ENCODE measurements around the gene CRIP1.

CRIP1 gene

GRCh38 chr14:105450864-105451720 lies 35.6 kb upstream of the CRIP1 start:
- DNase-seq (ENCODE audit: low read depth in 2 of 2, low spot score in 1 of 2), result no peak

DNA sequence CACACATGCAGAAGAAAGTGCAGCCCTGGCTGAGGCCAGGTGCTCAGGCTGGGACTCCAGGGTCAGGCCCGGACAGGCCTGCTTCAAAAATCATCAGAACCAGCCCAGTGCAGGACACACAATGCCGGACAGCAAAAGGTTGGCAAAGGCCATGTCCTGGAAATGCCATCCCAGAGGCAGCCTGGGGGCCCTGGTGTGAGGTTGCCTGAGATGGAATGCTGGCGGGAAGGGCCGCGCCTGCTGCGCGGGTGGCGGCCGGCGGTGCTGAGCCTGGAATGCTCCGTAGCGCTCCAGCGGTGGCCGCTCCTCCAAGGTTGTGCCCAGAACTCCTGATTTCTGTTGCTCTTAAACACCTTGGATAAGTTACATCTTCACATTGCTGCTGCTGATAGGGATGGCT lies 33.7 kb upstream of the CRIP1 start:
- DNase-seq (ENCODE audit: low read depth in 2 of 2, low spot score in 1 of 2), result no peak

GRCh38 chr14:105453847-105454246 lies 32.8 kb upstream of the CRIP1 start:
- DNase-seq (ENCODE audit: low read depth in 2 of 2, low spot score in 1 of 2), result no peak

DNA sequence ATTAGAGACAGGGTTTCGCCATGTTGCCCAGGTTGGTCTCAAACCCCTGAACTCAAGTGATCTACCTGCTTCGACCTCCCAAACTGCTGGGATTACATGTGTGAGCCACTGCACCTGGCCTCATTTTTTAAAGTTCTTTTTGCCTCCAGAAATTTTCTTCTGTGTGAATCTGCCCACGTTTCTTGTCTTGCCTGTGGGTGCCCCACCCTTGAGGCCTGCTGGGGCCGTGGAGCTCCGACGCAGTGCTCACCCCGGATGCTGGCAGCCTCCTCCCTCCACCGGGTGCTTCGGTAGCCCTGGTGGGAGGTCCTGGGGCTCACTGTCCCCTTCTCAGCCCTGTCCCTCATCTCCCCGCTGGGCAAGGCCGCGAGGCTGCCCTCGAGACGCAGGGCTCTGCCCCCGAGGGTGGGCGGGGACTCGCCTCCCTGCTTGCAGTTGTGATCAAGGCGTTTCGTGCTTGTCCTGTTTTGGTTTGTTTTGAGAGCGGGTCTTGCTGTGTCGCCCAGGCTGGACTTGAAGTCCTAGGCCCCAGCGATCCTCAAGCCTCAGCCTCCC lies 31.5 kb upstream of the CRIP1 start:
- no peak for DNase-seq (ENCODE audit: low read depth in 2 of 2, low spot score in 1 of 2)

DNA sequence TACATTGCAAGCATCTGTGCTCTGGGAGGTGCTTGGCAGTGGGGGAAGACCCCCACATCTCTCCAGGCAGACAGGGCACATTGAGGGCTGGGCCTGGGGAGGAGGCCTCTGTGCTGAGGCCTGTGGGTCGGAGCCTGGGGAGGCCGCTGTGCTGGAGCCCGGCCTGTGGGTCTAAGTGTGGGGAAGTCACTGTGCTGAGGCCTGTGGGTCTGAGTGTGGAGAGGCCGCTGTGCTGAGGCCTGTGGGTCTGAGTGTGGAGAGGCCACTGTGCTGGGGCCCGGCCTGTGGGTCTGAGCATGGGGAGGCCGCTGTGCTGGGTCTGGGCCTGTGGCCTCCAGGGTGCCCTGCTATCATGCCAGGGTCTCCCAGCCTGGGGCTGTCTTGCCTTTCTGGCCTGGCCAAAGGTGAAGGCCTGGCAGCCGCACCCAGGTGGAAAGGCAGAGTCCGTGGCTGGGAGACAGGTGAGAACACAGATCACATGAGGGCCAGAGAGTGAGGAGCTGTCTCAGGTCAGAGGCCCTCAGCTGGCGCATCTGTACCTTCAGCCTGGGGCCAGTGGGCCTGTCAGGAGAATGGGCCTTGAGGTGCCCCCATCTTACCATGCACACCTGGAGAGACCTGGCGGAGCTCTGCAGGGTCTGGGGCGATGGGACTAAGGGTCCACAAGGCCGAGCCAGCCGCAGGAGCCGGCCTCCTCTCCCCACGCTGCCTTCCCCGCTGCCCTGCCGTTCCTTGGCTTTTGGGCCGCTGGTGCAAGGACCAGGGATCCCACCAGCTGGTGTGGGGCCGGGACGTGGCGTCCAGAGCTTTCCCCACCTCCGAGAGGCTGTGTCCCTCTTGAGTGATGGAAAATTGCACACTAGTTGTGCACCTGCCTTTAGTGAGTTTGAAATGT lies 30.7 kb upstream of the CRIP1 start:
- no peak for DNase-seq (ENCODE audit: low read depth in 2 of 2, low spot score in 1 of 2)

DNA sequence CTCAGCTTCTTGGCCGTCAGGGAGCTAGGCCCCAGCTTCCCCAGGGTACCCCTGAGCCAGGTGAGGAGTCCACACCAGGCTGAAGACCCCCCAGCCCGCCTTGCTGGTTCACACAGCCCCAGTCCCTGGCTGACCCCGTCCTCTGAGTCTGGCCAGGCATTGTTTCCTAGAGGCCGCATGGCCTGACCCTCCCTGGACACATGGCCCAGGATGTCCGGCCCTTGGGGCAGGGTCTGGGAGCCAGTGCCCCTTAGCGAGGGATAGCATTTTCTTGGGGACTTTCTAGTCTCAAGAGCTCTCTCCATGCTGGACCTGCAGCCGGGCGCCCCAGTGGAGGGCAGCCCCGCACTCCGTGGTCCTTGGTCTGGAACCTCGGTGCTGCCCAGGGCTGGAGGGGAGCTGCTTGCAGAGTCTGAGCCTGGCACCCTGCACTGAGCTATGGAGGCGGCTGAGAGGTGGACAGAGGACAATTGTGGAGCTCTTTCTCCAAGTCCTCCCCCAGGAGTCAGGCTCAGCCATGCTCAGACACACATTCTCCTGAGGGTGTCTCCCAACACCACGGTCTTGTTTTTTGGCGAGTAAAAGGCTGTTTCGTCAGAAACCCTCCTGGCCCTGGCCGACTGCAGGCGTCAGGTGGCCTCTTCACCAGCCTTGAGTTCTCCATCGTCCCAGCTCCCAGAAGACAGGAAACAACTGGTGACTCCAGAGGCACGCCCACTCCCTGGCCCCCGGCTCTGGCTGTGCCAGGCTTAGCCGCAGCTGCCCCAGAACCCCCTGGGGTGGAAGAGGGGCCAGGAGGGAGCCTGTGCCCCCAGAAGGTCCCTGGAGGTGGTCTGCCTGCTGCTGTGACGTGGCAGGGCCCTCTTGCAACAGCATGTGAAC lies 29.7 kb upstream of the CRIP1 start:
- no peak for DNase-seq (ENCODE audit: low read depth in 2 of 2, low spot score in 1 of 2)

GRCh38 chr14:105458010-105458409 lies 28.7 kb upstream of the CRIP1 start:
- no peak for DNase-seq (ENCODE audit: low read depth in 2 of 2, low spot score in 1 of 2)

- DNase-seq (ENCODE audit: low read depth in 2 of 2, low spot score in 1 of 2), result no peak
Observed at GRCh38 chr14:105458571-105458970, 28.1 kb upstream of the CRIP1 start.

DNA sequence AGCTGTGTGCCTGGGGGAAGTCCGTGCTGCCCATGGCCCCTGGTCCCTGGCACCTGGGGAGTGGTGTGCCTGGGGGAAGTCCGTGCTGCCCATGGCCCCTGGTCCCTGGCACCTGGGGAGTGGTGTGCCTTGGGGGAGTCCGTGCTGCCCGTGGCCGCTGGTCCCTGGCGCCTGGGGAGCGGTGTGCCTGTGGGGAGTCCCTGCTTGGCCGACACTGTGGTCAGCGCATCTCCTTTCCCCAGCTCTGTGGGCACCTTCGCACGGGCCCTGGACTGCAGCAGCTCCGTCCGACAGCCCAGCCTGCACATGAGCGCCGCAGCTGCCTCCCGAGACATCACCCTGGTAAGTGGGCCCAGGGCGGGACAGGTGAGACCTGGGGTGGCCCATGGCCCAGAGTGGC lies 26.6 kb upstream of the CRIP1 start:
- no peak for DNase-seq (ENCODE audit: low read depth in 2 of 2, low spot score in 1 of 2)

DNA sequence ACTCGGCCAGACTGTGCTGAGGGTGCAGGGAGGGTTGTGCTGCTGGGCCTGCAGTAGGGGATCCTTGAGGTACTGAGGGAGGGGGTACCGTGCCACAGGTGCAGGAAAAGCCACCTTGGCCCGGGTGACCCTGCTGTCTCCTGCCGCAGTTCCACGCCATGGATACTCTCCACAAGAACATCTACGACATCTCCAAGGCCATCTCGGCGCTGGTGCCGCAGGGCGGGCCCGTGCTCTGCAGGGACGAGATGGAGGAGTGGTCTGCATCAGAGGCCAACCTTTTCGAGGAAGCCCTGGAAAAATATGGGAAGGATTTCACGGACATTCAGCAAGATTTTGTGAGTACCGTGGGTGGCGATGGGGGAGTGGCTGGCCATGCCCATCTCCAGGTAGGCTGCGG lies 26.1 kb upstream of the CRIP1 start:
- no peak for DNase-seq (ENCODE audit: low read depth in 2 of 2, low spot score in 1 of 2)

- DNase-seq (ENCODE audit: low read depth in 2 of 2, low spot score in 1 of 2), result no peak
Observed at GRCh38 chr14:105461903-105462302, 24.8 kb upstream of the CRIP1 start.

DNA sequence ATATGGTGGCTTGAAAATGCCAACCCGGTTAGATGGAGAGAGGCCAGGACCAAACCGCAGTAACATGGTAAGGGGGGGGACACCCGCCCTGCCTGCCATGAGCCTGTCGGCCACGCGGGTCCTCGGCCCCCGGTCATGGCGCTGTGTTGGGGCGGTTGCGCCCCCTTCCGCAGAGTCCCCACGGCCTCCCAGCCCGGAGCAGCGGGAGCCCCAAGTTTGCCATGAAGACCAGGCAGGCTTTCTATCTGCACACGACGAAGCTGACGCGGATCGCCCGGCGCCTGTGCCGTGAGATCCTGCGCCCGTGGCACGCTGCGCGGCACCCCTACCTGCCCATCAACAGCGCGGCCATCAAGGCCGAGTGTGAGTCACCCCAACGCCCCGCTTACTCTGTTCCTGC lies 22.2 kb upstream of the CRIP1 start:
- no peak for DNase-seq (ENCODE audit: low read depth in 2 of 2, low spot score in 1 of 2)

- DNase-seq (ENCODE audit: low read depth in 2 of 2, low spot score in 1 of 2), result no peak
Observed at GRCh38 chr14:105465209-105466031, 21.3 kb upstream of the CRIP1 start.

DNA sequence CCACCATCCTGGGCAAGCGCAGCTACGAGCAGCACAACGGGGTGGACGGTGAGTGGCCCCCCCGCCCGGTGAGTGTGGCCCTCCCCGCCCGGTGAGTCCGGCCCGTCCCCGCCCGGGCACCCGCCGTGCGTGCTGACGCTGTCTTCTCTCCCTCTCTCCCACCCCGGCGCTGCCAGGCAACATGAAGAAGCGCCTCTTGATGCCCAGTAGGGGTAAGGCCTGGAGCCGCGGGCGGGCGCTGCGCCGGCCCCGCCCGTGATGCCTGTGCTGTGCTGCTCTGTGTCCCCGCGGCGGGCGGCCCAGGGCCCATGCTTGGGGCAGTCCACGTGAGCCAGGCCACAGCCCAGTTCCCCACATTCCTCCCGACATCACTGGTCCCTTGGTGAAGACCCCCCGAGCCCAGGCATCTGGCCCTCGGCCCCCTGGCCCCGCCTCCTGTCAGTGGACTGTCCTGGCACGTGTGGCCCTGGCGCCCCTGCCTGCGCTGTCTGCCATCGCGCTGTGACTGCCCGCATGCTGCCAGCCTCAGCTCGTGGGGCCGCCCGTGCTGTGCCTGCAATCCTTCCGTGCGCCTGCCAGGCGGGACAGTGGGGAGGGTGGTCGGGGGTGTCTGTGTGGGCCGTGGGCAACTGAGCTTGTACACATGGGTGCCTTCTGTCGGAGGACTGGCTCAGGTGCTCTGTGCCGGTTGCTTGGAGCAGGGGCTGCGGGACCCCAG lies 20.0 kb upstream of the CRIP1 start:
- no peak for DNase-seq (ENCODE audit: low read depth in 2 of 2, low spot score in 1 of 2)

DNA sequence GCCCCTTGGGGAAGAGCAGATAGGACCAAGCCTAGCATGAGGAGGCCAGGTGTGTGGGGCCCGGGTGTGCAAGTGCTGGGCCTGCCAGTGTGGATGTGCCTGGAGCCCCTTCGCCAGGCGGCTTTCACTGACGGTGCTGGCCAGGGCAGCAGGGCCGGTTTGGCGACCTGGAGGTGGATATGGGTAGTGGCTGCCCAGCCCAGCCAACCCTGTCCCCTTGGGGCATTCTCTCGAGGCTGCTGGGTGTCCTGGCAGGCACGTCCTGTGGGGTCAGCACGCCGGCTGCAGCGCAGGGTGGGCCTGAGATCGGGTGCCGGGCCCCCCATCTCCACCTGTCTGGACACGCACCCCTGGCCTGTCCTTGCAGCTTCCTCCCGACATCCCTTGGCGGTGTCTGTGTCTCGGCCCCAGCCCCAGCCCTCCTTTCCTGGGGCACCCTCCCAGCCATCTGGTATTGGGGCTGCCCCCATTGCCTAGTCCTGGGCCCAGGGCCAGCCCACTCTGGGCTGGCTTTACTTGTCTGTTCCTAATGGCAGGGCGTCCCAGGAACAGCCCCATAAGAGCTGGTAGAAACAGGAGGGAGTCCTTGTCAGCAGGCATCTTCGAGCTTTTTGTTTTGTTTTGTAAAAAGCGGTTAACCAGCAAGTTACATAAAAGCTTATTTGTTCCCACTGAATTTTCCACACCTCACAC lies 19.3 kb upstream of the CRIP1 start:
- no peak for DNase-seq (ENCODE audit: low read depth in 2 of 2, low spot score in 1 of 2)

- no peak for DNase-seq (ENCODE audit: low read depth in 2 of 2, low spot score in 1 of 2)
Observed at GRCh38 chr14:105467942-105468471, 18.7 kb upstream of the CRIP1 start.

DNA sequence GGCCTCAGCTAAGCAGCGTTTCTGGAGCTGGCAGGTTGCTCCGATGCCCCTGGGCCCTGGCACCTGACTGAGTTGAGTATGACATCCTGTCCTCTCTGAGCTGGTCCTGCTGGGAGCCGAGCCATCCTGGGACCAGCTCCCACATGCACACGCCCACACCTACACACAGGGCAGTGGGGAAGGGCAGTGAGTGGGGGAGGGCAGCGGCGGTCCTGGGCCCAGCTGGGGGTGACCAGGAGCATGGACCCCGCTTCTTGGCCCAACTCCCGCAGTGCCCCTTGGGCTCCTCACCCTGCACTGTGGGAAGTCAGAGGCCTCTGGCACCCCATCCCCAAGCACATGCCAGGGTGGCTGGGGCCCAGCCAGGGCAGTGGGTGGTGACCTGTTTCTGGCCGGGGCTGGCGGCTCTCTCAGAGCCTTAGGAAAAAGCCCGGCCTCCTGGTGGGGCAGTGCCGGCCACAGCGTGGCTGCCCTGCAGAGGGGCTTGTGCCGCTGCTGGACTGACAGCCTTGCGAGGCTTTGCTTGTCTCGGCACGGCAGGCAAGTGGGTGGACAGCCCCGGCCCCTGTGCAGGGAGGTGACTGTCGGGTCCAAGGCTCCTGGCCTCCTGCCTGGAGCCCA lies 18.0 kb upstream of the CRIP1 start:
- DNase-seq (ENCODE audit: low read depth in 2 of 2, low spot score in 1 of 2), result no peak

Data from stimulated activated CD8-positive, alpha-beta memory T cell treated with anti-CD3 and anti-CD28 coated beads, Interleukin-4, amount 100 ng/mL, for 1 hour (primary cell).